Heart left ventricle (tissue), 16 donors: ENCODE measurements around the gene HOXD8. TPM values are rescaled to one million over a fixed set of nuclear protein-coding genes. Genes with fewer than 3 reads are reported as not detected.

Experiments
- ATAC-seq, 4 donors: fragments of 200-7000 bp; cut with Tn5 transposase; one replicate each; pipeline ENCODE4 v1.9.1; 2020 to 2022; ENCODE audit warnings: moderate library complexity in 4 of 4, mild to moderate bottlenecking in 3 of 4, moderate number of reproducible peaks in 1 of 4
- DNase-seq, 5 donors: peaks; one replicate each; pipeline ENCODE4 v3.0.0-alpha.2; 2020
- H3K27ac ChIP-seq, 12 donors: fragments of 200-600 bp; sonication (generic) in 4 of 12; one replicate each; pipeline versions ENCODE4 v1.5.0 to v1.8.0; 2016 to 2022; ENCODE audit warnings: mild to moderate bottlenecking in 2 of 12
- H3K27me3 ChIP-seq, 9 donors: fragments of 200-600 bp; sonication (generic) in 2 of 9; one replicate each; pipeline versions ENCODE4 v1.5.1 to v1.8.0; 2016 to 2022; ENCODE audit warnings: mild to moderate bottlenecking in 3 of 9
- H3K36me3 ChIP-seq, 9 donors: fragments of 200-600 bp; sonication (generic) in 2 of 9; one replicate each; pipeline versions ENCODE4 v1.5.0 to v1.8.0; 2018 to 2022; ENCODE audit warnings: mild to moderate bottlenecking in 2 of 9
- H3K4me1 ChIP-seq, 12 donors: fragments of 200-600 bp; sonication (generic) in 4 of 12; one replicate each; pipeline versions ENCODE4 v1.5.0 to v1.8.0; 2016 to 2022; ENCODE audit warnings: mild to moderate bottlenecking in 3 of 12
- H3K4me3 ChIP-seq, 12 donors: fragments of 200-600 bp; sonication (generic) in 4 of 12; one replicate each; pipeline versions ENCODE4 v1.5.0 to v1.8.0; 2017 to 2022; ENCODE audit warnings: mild to moderate bottlenecking in 9 of 12, moderate library complexity in 4 of 12
- H3K9me3 ChIP-seq, 12 donors: fragments of 200-600 bp; sonication (generic) in 4 of 12; one replicate each; pipeline versions ENCODE4 v1.5.0 to v1.8.0; 2016 to 2022; ENCODE audit warnings: mild to moderate bottlenecking in 1 of 12
- CTCF ChIP-seq, 12 donors: fragments of 200-600 bp; sonication (generic) in 4 of 12; IDR thresholded peaks; one replicate each; pipeline versions ENCODE4 v1.5.0 to v1.8.0; 2018 to 2022; ENCODE audit warnings: antibody characterized with exemption in 12 of 12, mild to moderate bottlenecking in 5 of 12
- POLR2A ChIP-seq, 2 donors: fragments of 450-650 bp; IDR thresholded peaks; one replicate each; pipeline ENCODE4 v1.6.1; 2017; ENCODE audit warnings: antibody characterized with exemption in 2 of 2, mild to moderate bottlenecking in 2 of 2, moderate library complexity in 2 of 2
- WGBS, 4 donors: extraction: QIAGEN DNeasy Blood & Tissue Kit in 2 of 4; methylation state at CpG; one replicate each; pipeline versions ENCODE4 v1.1.5 to v1.1.7; 2013 to 2018; 5-methylcytosine and 5-hydroxymethylcytosine counted together
- intact Hi-C, 10 donors: fragments of 100-400 bp; cut with DNase I; formaldehyde crosslinking; loops; one replicate each; pipeline versions ENCODE4 v1.11.1 to v1.14.2; 2022
- microRNA counts, 2 donors: library from miRNA; unstranded; fragments of <30 nt; microRNA quantifications; one replicate each; lab custom pipeline; 2016
- microRNA-seq, 4 donors: library from miRNA; unstranded; fragments of <30 nt; microRNA quantifications; one replicate each; pipeline versions ENCODE4 to v1.2.0, GENCODE V29; 2017 to 2020
- polyA plus RNA-seq, 2 donors: library from polyadenylated mRNA; stranded (reverse); fragments of 200-250 nt; gene quantifications; one replicate each; pipeline ENCODE4 v1.2.3, GENCODE V29; 2013
- total RNA-seq, 9 donors: library from RNA; depleted of rRNA in 2 of 9; stranded (reverse); fragments of >200 nt in 2 of 9; fragmentation: NEBNext Ultra II Directional in 3 of 9; extraction: Animal tissue kit (Norgen Biotek cat#: 25700) in 3 of 9; gene quantifications; one replicate each; pipeline versions ENCODE4 v1.1.0 to v1.2.4, GENCODE V29; 2016 to 2023
- donor health status: ischemic (EF 13 %, LVEDD 7.1; RV severe dilation, severe dysfunction).
- donor health status: healthy with polysubstance abuse.
- donor health status: DM: no; HTN: yes; CAD: no.
- donor health status: DM: no; HTN: no; CAD: no.
- donor health status: ischemic (EF 25% LVEDD 6.9; RV normal size, moderate dysfunction).
- donor health status: ischemic (EF 25% LVEDD 5.7; RV mildly dilated, moderate dysfunction).
- donor health status: healthy.
- donor health status: DM: yes; HTN: yes; CAD: no.
- donor health status: ischemic (EF 35%, LVEDD 5.7; RV mildly dilated, moderate dysfunction).
- donor health status: nonischemic (EF 11% LVEDD 7.7; RV severe dilation, severe dysfunction).
- donor health status: DM: yes; HTN: yes; CAD: no.
- donor health status: PGD.
- donor health status: ischemic (EF 29% LVEDD 5.4; RV normal size, mild dysfunction).
- donor health status: nonischemic (EF 23%, LVEDD 6.1; RV moderate dilation, normal function).

Gene HOXD8
- total and polyA plus RNA-seq, 11 donors: 0.21 to 1.8 (median 0.53) TPM

- peaks cover 35 to 100% (median 70%) of the 10 kb centered on the region in 9 donors for H3K27me3 ChIP-seq
- DNase-seq: peak in 1 of 5 donors; percentile 66
Observed at GRCh38 chr2:176178038-176178756, 48.7 kb downstream of the HOXD8 start.

DNA sequence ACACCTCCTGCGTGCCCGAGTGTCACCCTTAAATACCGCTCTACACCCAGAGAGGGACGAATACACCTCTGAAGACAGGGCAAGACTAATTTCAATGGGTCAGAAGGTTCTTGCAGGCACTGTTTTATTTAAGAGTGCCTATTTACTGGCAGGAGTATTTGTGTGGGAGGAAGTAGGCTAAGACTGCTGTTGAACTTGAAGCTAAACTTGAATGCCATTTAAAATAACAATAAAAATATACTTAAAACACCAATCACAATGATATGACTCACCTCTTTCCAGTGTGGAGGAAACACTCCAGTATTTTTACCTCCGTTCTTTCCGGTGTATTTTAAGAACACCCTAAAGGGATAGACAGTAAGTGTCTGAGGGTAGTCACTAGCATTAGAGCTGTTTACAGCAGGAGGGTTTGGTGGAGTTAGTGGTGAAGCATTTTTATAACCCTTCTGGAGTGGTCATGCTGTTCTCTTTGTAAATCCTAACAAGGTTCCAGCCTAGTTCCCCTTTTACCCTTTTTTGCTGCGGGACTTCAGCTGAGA lies 49.3 kb downstream of the HOXD8 start:
- Histone ChIP-seq H3K36me3 (no peaks in the 10 kb centered on the region), H3K4me1 (peaks cover 0 to 19% (median 0%) of the 10 kb centered on the region in 12 donors), H3K27me3 (peaks cover 29 to 99% (median 64%) of the 10 kb centered on the region in 9 donors), H3K9me3 (no peaks in the 10 kb centered on the region), H3K27ac (peak overlapping the region in 3 of 12 donors; percentile 62 to 83 (median 76)), H3K4me3 (peak overlapping the region in 9 of 12 donors; percentile 32 to 54 (median 40))
- no peak for DNase-seq
- TF ChIP-seq POLR2A (IDR thresholded peaks at IDR 0.05) (no peak), CTCF (IDR thresholded peaks at IDR 0.05) (no peak)
- WGBS, 4 donors: 19 to 26% (median 20%) methylated on average over 7 of the region's 7 CpGs
- intact Hi-C loops: loop anchor here in 2 of 10 donors (5.0 to 10.0 kb wide), 2 partner anchors 37 to 86 kb away; partner anchors contain the start of gene MTX2 (in 1 of the 2)
- ATAC-seq: peak in 1 of 4 donors; percentile 24

More at GRCh38 chr2:176178038-176178756, 48.7 kb downstream of the HOXD8 start:
- Histone ChIP-seq H3K4me1 (peaks cover 0 to 19% (median 0%) of the 10 kb centered on the region in 12 donors), H3K36me3 (no peaks in the 10 kb centered on the region), H3K9me3 (no peaks in the 10 kb centered on the region), H3K4me3 (peak overlapping the region in 11 of 12 donors; percentile 5 to 54 (median 40)), H3K27ac (peak overlapping the region in 4 of 12 donors; percentile 8 to 83 (median 69))
- ATAC-seq: peak in 3 of 4 donors; percentile 29 to 59 (median 48)
- 1 to 9% (median 3%) methylated on average over 17 to 68 of the region's 68 CpGs for WGBS, 4 donors
- TF ChIP-seq CTCF (IDR thresholded peaks at IDR 0.05) (no peak), POLR2A (IDR thresholded peaks at IDR 0.05) (no peak)
- intact Hi-C loops: loop anchor here in 2 of 10 donors (5.0 to 10.0 kb wide), 2 partner anchors 36 to 87 kb away; partner anchors contain the start of gene MTX2 (in 1 of the 2)

- 71 to 81% (median 74%) methylated on average over 3 of the region's 3 CpGs for WGBS, 4 donors
- no peaks in the 10 kb centered on the region for H3K9me3 ChIP-seq
- intact Hi-C loops: no loop called here
- ATAC-seq (no peak), DNase-seq (no peak)
- H3K4me1 ChIP-seq: peaks cover 0 to 10% (median 0%) of the 10 kb centered on the region in 12 donors
- H3K4me3 ChIP-seq: no peak overlapping the region
- H3K36me3 ChIP-seq: no peaks in the 10 kb centered on the region
- no peak overlapping the region for H3K27ac ChIP-seq
- TF ChIP-seq CTCF (IDR thresholded peaks at IDR 0.05) (no peak), POLR2A (IDR thresholded peaks at IDR 0.05) (no peak)
- peaks cover 15 to 98% (median 53%) of the 10 kb centered on the region in 9 donors for H3K27me3 ChIP-seq
Observed at GRCh38 chr2:176181551-176181950, 52.0 kb downstream of the HOXD8 start.

MicroRNAs within 50 kb of the gene (microRNA counts, 767-probe panel; counts per million panel counts)
- microRNA hsa-miR-10b-5p (lab: Ali Mortazavi, UCI): 2,769 to 2,827 counts per million in 2 donors

Small RNA genes within 50 kb of the gene (microRNA-seq; reads per million reads assigned to microRNA genes)
- 1,353 to 4,799 (median 2,376) reads per million in 4 donors for gene MIR10B

Other genes with a start within 250 kb of the HOXD8 start
- 10 to 100 TPM; 16.3 to 45.6 (median 33.5) TPM for gene LNPK, start 127.4 kb upstream of the HOXD8 start, total RNA-seq
- gene LNPK, start 127.4 kb upstream of the HOXD8 start, polyA plus RNA-seq: 1 to 10 TPM; 5.0 to 9.7 TPM
- under 1 TPM in 1 of 9 donors, not detected in 8; 0.06 TPM for gene EVX2, start 45.7 kb upstream of the HOXD8 start, total RNA-seq
- gene EVX2, start 45.7 kb upstream of the HOXD8 start, polyA plus RNA-seq: not detected
- not detected for gene HOXD13, start 37.0 kb upstream of the HOXD8 start, total RNA-seq
- gene HOXD13, start 37.0 kb upstream of the HOXD8 start, polyA plus RNA-seq: not detected
- not detected for gene HOXD12, start 29.9 kb upstream of the HOXD8 start, total RNA-seq
- not detected for gene HOXD12, start 29.9 kb upstream of the HOXD8 start, polyA plus RNA-seq
- gene HOXD11, start 22.4 kb upstream of the HOXD8 start, total RNA-seq: not detected
- not detected for gene HOXD11, start 22.4 kb upstream of the HOXD8 start, polyA plus RNA-seq
- under 1 TPM in 1 of 9 donors, not detected in 8; 0.43 TPM for gene HOXD10, start 12.9 kb upstream of the HOXD8 start, total RNA-seq
- under 1 TPM in 1 of 2 donors, not detected in 1; 0.03 TPM for gene HOXD10, start 12.9 kb upstream of the HOXD8 start, polyA plus RNA-seq
- gene HOXD9, start 7.0 kb upstream of the HOXD8 start, total RNA-seq: under 1 TPM in 2 of 9 donors, not detected in 7; 0.40 to 0.43 TPM
- gene HOXD9, start 7.0 kb upstream of the HOXD8 start, polyA plus RNA-seq: under 1 TPM in 1 of 2 donors, not detected in 1; 0.23 TPM
- under 1 TPM in 7 of 9 donors, not detected in 2; 0.17 to 0.96 (median 0.42) TPM for gene HOXD4, start 21.8 kb downstream of the HOXD8 start, total RNA-seq
- under 1 TPM; 0.10 to 0.19 TPM for gene HOXD4, start 21.8 kb downstream of the HOXD8 start, polyA plus RNA-seq
- 1 to 10 TPM in 2 of 9 donors, under 1 TPM in 7; 0.35 to 1.4 (median 0.56) TPM for gene HOXD3, start 27.6 kb downstream of the HOXD8 start, total RNA-seq
- gene HOXD3, start 27.6 kb downstream of the HOXD8 start, polyA plus RNA-seq: under 1 TPM; 0.04 to 0.30 TPM
- under 1 TPM in 4 of 9 donors, not detected in 5; 0.16 to 0.51 (median 0.24) TPM for gene HOXD1, start 59.0 kb downstream of the HOXD8 start, total RNA-seq
- gene HOXD1, start 59.0 kb downstream of the HOXD8 start, polyA plus RNA-seq: under 1 TPM in 1 of 2 donors, not detected in 1; 0.08 TPM
- 10 to 100 TPM; 37.6 to 57.8 (median 43.2) TPM for gene MTX2, start 139.7 kb downstream of the HOXD8 start, total RNA-seq
- 10 to 100 TPM; 74.4 to 79.7 TPM for gene MTX2, start 139.7 kb downstream of the HOXD8 start, polyA plus RNA-seq